BJ (cell line): ENCODE measurements around the gene UBALD2. TPM values are rescaled to one million over a fixed set of nuclear protein-coding genes. Genes with fewer than 3 reads are reported as not detected.

Experiments
- CTCF ChIA-PET: fragments of 350-600 bp; formaldehyde crosslinking; extraction: SDS; loops from one replicate; lab custom pipeline; 2021; ENCODE audit warnings: antibody characterized with exemption, inconsistent platforms; lab: Yijun Ruan, JAX
- POLR2A ChIA-PET: fragments of 300-600 bp; sonication (Branson Sonifier 250); formaldehyde crosslinking; extraction: SDS; loops from one replicate; lab custom pipeline; 2021; ENCODE audit warnings: antibody characterized with exemption; lab: Charles Lee
- DNase-seq: peaks from one replicate; pipeline ENCODE4 v3.0.0-alpha.2; 2011; ENCODE audit warnings: low read depth
- H3K27me3 ChIP-seq: 2 replicates; pipeline ENCODE4 v1.6.0; 2011; ENCODE audit warnings: low read length; ENCODE audit not compliant: control insufficient read depth, insufficient read depth
- H3K36me3 ChIP-seq: 2 replicates; pipeline ENCODE4 v1.5.1; 2011; ENCODE audit warnings: low read length; ENCODE audit not compliant: control insufficient read depth, insufficient read depth
- H3K4me3 ChIP-seq: 2 replicates; pipeline ENCODE4 v1.5.1; 2011; ENCODE audit warnings: low read depth, mild to moderate bottlenecking, control low read depth, low read length
- polyA plus RNA-seq: library from polyadenylated mRNA; depleted of rRNA; stranded (reverse); fragments of >200 nt; gene quantifications from 2 replicates; pipeline ENCODE4 v1.2.3, GENCODE V29; 2011
- TF ChIP-seq, protein P1 (sequence below): IDR thresholded peaks from 2 replicates; pipeline ENCODE4 v1.5.1; 2011; ENCODE audit warnings: low read depth, mild to moderate bottlenecking, control low read depth, inconsistent platforms, low read length, moderate library complexity; ENCODE audit not compliant: insufficient read depth

The UBALD2 gene
- polyA plus RNA-seq, 1 experiment, result 50.7 TPM

DNA sequence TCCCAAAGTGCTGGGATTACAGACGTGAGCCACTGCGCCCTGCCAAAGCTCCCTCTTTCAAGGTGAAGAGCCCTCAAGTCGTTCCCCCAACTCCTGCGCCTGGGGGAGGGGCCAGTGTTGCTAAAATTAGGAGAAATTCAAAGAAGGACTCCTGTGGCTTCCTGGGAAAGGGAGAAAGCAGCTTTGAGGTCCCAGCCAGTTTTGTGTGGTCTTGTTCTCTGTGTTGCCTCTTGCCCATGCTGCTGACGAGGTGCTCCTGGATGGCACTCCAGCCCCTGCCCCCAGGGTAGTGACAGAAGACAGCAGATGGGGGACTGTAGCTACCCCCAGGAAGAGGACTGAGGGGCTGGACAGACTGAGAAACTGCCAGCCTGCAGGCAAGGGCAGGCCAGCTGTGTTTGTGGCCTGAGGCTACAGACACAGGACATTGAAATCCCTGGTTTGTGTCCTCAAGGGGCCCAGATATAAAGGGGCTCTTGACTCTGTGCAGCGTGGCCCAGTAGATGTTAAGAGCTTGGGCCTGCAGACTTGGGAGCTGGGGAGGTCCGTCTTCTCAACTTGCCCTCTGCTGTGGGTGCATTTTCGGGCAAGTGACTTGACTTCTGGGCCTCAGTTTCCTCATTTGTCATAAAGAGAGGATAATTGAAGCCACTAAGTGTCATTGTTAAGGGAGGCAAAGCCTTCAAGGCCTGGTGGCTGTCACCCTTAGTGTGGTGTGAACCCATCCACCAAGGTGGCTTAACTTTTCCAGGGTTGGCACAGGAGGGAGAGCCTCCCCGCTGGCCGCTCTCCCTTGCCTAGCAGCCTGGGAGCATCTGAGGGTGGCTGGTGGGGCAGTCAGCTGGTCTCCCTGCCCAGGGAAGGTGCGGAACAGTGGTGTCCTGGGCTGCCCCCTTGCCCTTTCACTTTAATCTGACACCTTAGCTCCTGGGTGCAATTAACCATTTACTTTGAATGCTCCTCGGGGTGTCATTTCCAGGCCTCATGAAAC is 4.1 kb downstream of the UBALD2 start:
- CTCF ChIA-PET, result interaction anchor here (0.9 to 4.8 kb wide), 6 partner anchors 10 to 151 kb away, joined by 3 to 40 read pairs (median 3); no protein-coding TSS in a partner anchor
- TF ChIP-seq, protein P1, sequence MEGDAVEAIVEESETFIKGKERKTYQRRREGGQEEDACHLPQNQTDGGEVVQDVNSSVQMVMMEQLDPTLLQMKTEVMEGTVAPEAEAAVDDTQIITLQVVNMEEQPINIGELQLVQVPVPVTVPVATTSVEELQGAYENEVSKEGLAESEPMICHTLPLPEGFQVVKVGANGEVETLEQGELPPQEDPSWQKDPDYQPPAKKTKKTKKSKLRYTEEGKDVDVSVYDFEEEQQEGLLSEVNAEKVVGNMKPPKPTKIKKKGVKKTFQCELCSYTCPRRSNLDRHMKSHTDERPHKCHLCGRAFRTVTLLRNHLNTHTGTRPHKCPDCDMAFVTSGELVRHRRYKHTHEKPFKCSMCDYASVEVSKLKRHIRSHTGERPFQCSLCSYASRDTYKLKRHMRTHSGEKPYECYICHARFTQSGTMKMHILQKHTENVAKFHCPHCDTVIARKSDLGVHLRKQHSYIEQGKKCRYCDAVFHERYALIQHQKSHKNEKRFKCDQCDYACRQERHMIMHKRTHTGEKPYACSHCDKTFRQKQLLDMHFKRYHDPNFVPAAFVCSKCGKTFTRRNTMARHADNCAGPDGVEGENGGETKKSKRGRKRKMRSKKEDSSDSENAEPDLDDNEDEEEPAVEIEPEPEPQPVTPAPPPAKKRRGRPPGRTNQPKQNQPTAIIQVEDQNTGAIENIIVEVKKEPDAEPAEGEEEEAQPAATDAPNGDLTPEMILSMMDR, result no peak
- Histone ChIP-seq H3K27me3 (no peaks in the 10 kb centered on the region), H3K4me3 (no peak overlapping the region), H3K36me3 (peaks cover 7% of the 10 kb centered on the region)
- no peak for DNase-seq
- POLR2A ChIA-PET, result no interaction called here

DNA sequence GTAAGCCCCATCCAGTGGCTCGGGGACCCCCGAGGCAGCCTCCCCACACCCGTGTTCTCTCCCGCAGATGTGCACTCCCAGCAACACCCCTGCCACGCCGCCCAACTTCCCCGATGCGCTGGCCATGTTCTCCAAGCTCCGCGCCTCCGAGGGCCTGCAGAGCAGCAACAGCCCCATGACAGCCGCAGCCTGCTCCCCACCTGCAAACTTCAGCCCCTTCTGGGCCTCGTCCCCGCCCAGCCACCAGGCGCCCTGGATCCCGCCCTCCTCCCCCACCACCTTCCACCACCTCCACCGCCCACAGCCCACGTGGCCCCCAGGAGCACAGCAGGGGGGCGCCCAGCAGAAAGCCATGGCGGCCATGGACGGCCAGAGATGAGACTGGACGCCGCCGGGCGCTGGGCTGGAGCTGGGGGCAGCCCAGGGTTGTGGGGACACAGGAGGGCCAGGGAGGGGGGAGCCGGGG is 5.0 kb downstream of the UBALD2 start:
- TF ChIP-seq, protein P1, result no peak
- POLR2A ChIA-PET, result no interaction called here
- no peak for DNase-seq
- Histone ChIP-seq H3K4me3 (no peak overlapping the region), H3K36me3 (peaks cover 7% of the 10 kb centered on the region), H3K27me3 (no peaks in the 10 kb centered on the region)
- CTCF ChIA-PET, result interaction anchor here (1.0 to 4.8 kb wide), 2 partner anchors 10 to 12 kb away, joined by 3 to 40 read pairs; no protein-coding TSS in a partner anchor

- H3K27me3 ChIP-seq, result no peaks in the 10 kb centered on the region
- DNase-seq, result no peak
- H3K4me3 ChIP-seq, result no peak overlapping the region
- TF ChIP-seq, protein P1, result no peak
- H3K36me3 ChIP-seq, result peaks cover 7% of the 10 kb centered on the region
- POLR2A ChIA-PET, result no interaction called here
- CTCF ChIA-PET, result interaction anchor here (0.8 to 4.8 kb wide), 2 partner anchors 9 to 147 kb away, joined by 3 to 40 read pairs; no protein-coding TSS in a partner anchor
Measured at GRCh38 chr17:76270770-76271668, 5.9 kb downstream of the UBALD2 start.

DNA sequence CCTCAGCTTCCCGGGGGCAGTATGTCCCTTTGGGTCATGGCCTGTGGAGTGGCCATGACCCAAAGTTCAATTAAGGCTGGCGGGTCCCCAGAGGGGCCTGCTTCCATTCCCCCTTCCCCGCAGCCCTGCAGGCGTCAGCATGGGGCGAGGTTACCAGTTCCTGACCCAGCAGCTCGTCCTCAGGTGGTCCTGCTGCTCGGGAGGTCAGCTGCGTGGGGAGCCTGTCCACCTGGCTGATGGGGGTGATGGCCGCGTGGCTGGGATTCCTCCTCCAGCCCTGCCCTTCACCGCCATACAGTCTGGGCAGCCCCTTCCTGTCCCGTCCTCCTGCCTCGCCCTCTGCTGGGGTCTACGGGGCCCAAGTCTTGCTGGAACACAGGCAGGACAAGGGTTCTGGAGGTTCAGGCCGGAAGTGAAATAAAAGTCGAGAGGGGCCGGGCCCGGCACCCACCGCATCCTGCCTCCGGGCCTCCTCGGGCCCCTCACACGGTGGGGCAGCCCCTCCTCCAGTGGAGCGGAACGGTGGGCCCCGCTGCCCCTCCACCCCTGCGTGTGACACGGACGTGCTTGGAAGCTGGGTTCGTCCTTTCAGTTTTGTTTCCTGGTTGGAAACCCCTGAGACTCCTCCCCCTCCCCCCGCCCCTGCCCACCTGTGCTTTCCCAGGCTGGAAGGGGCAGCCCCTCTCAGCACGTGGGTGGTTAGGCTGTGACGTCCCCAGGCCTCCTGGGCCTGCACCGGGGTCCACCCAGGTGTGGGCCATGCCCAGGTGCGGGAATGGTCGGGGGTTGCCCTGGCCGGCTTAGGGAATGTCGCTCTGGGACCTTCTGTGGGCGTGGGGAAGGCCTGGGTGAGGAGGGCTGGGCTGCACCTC is 6.8 kb downstream of the UBALD2 start:
- TF ChIP-seq, protein P1, result no peak
- H3K4me3 ChIP-seq, result no peak overlapping the region
- no peaks in the 10 kb centered on the region for H3K27me3 ChIP-seq
- H3K36me3 ChIP-seq, result peaks cover 8% of the 10 kb centered on the region
- no peak for DNase-seq
- CTCF ChIA-PET, result interaction anchor here (0.8 to 4.8 kb wide), 2 partner anchors 8 to 148 kb away, joined by 3 to 40 read pairs; no protein-coding TSS in a partner anchor
- POLR2A ChIA-PET, result no interaction called here
